HepG2 (cell line): ENCODE measurements around the gene C11orf24. TPM values are rescaled to one million over a fixed set of nuclear protein-coding genes. Genes with fewer than 3 reads are reported as not detected.

Source experiments
- DNMT1 ChIP-seq: sonication (generic); formaldehyde crosslinking; IDR thresholded peaks from 2 replicates; pipeline ENCODE4 v1.5.1; 2020; ENCODE audit warnings: mild to moderate bottlenecking, missing genetic modification reagents
- DR1 ChIP-seq: sonication (generic); formaldehyde crosslinking; IDR thresholded peaks from 2 replicates; pipeline ENCODE4 v1.8.0; 2021; ENCODE audit warnings: mild to moderate bottlenecking, missing genetic modification reagents, inconsistent platforms
- NFATC3 ChIP-seq: sonication (generic); formaldehyde crosslinking; IDR thresholded peaks from 2 replicates; pipeline ENCODE4 v1.5.1; 2020; ENCODE audit warnings: mild to moderate bottlenecking, missing genetic modification reagents
- RELA ChIP-seq: sonication (generic); formaldehyde crosslinking; IDR thresholded peaks from 2 replicates; pipeline ENCODE4 v1.4.0; 2020; ENCODE audit warnings: missing genetic modification reagents
- REXO4 ChIP-seq: sonication (generic); formaldehyde crosslinking; IDR thresholded peaks from 2 replicates; pipeline ENCODE4 v1.8.0; 2022; ENCODE audit warnings: missing genetic modification reagents, mild to moderate bottlenecking, borderline replicate concordance
- RFXAP ChIP-seq: sonication (generic); formaldehyde crosslinking; IDR thresholded peaks from 2 replicates; pipeline ENCODE4 v1.4.0; 2020; ENCODE audit warnings: missing genetic modification reagents, borderline replicate concordance
- THYN1 ChIP-seq: sonication (generic); formaldehyde crosslinking; IDR thresholded peaks from 2 replicates; pipeline ENCODE4 v1.8.1; 2023; ENCODE audit warnings: low read depth, mild to moderate bottlenecking, moderate library complexity, missing genetic modification reagents, borderline replicate concordance
- ZNF33B ChIP-seq: sonication (generic); formaldehyde crosslinking; IDR thresholded peaks from 2 replicates; pipeline ENCODE4 v1.5.1; 2020; ENCODE audit warnings: mild to moderate bottlenecking, missing genetic modification reagents
- ZNF564 ChIP-seq: sonication (generic); formaldehyde crosslinking; IDR thresholded peaks from 2 replicates; pipeline ENCODE4 v1.8.1; 2023; ENCODE audit warnings: mild to moderate bottlenecking, missing genetic modification reagents
- ZNF615 ChIP-seq: sonication (generic); formaldehyde crosslinking; IDR thresholded peaks from 2 replicates; pipeline ENCODE4 v1.5.0; 2020; ENCODE audit warnings: mild to moderate bottlenecking, missing genetic modification reagents, borderline replicate concordance
- polyA plus RNA-seq, 8 experiments: library from polyadenylated mRNA; depleted of rRNA in 3 of 8; stranded (reverse) in 7 of 8; unstranded in 1 of 8; fragments of >200 nt; fragmentation: Illumina TruSeq in 4 of 8; extraction: Trizol in 4 of 8; gene quantifications; 2 replicates each; pipeline versions ENCODE4 v1.2.1 to v1.2.3, GENCODE V29; 2011 to 2016; ENCODE audit warnings: low read depth in 4 of 8, missing spikeins in 1 of 8, mixed read lengths in 1 of 8; ENCODE audit not compliant: insufficient read depth in 1 of 8
- total RNA-seq, 5 experiments: library from RNA; depleted of rRNA; stranded (reverse); fragments of >200 nt; fragmentation: Illumina TruSeq; extraction: Trizol; gene quantifications; 2 replicates each; pipeline ENCODE4 v1.2.3, GENCODE V29; 2016; ENCODE audit warnings: low read depth in 1 of 5
- TF ChIP-seq, protein P1 (sequence below): sonication (generic); formaldehyde crosslinking; conservative IDR thresholded peaks from 2 replicates; pipeline ENCODE4 v1.8.0; 2022; ENCODE audit warnings: missing genetic modification reagents
- TF ChIP-seq, protein P2 (sequence below): sonication (generic); formaldehyde crosslinking; IDR thresholded peaks from 2 replicates; pipeline ENCODE4 v1.4.0; 2020; ENCODE audit warnings: missing genetic modification reagents
- TF ChIP-seq, protein P3 (sequence below): sonication (generic); formaldehyde crosslinking; IDR thresholded peaks from 2 replicates; pipeline ENCODE4 v1.4.0; 2020; ENCODE audit warnings: mild to moderate bottlenecking, missing genetic modification reagents

The C11orf24 gene
- total and polyA plus RNA-seq, 2 of the 13 experiments (the other 11 are each of a cell fraction or from before 2014, with no cell fraction given) = 52.9 to 55.5 TPM

DNA sequence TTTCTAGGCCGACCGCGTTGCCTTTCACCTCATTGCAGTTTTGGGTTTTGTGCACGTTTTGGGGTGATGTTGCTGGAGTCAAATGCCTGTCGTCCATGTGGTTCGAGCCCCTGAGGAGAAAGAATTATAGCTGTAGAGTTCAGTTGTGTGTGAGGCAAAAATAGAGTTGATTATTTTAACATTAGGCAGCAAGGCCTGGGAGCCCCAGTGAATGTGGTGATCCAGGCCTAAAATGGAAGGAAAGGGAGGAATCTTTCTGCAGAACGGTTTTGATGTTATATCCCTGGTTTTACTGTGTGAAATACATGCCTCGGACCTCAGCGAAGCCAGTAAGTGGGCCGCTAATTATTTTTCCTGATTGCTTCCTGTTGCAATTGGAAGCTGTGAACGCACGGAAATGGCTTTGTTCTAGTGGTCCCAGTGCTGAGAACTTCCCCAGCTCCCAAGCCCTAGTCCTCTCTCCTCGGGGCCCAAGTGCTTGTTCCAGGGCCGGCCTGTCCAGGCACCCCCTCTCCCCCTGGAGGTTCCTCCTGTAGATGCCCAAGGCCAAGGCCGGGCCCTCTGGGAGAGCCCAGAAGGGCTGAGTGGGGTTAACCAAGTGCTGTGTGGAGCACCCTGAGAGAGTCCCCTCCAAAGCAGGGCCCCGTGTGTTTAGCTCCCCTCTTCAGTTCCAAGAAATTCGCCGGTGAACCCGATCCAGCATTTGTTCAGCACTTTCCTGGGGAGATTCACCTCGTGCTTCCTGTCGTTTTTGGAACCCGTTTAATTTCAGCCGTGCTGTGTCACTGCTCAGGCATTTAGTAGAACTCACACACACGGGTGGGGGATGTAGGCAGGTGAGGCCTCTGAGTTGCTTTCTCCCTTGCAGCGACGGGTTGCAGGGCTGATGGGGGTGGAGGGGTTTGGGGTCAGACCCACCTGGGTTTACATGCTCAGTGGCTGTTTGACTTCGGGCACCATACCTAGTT, 42.7 kb upstream of the C11orf24 start (continued):
- TF ChIP-seq, protein P1, sequence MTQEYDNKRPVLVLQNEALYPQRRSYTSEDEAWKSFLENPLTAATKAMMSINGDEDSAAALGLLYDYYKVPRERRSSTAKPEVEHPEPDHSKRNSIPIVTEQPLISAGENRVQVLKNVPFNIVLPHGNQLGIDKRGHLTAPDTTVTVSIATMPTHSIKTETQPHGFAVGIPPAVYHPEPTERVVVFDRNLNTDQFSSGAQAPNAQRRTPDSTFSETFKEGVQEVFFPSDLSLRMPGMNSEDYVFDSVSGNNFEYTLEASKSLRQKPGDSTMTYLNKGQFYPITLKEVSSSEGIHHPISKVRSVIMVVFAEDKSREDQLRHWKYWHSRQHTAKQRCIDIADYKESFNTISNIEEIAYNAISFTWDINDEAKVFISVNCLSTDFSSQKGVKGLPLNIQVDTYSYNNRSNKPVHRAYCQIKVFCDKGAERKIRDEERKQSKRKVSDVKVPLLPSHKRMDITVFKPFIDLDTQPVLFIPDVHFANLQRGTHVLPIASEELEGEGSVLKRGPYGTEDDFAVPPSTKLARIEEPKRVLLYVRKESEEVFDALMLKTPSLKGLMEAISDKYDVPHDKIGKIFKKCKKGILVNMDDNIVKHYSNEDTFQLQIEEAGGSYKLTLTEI (CRISPR knock-in tag) = no peak
- TF ChIP-seq ZNF33B (CRISPR knock-in tag) = 0 out of 2 replicates have a peak, but pooled peaks have one; percentile 46
- TF ChIP-seq ZNF564 (CRISPR knock-in tag) = no peak
- TF ChIP-seq THYN1 (CRISPR knock-in tag) = no peak
- TF ChIP-seq NFATC3 (CRISPR knock-in tag) = no peak
- 0 out of 2 replicates have a peak, but pooled peaks have one; percentile 7 for TF ChIP-seq RFXAP (CRISPR knock-in tag)
- peak; percentile 57; the same call in 1 of the 2 replicates for TF ChIP-seq ZNF615 (CRISPR knock-in tag)
- 0 out of 2 replicates have a peak, but pooled peaks have one; percentile 8 for TF ChIP-seq DR1 (CRISPR knock-in tag)
- no peak for TF ChIP-seq DNMT1 (CRISPR knock-in tag)
- no peak for TF ChIP-seq REXO4
- TF ChIP-seq, protein P2, sequence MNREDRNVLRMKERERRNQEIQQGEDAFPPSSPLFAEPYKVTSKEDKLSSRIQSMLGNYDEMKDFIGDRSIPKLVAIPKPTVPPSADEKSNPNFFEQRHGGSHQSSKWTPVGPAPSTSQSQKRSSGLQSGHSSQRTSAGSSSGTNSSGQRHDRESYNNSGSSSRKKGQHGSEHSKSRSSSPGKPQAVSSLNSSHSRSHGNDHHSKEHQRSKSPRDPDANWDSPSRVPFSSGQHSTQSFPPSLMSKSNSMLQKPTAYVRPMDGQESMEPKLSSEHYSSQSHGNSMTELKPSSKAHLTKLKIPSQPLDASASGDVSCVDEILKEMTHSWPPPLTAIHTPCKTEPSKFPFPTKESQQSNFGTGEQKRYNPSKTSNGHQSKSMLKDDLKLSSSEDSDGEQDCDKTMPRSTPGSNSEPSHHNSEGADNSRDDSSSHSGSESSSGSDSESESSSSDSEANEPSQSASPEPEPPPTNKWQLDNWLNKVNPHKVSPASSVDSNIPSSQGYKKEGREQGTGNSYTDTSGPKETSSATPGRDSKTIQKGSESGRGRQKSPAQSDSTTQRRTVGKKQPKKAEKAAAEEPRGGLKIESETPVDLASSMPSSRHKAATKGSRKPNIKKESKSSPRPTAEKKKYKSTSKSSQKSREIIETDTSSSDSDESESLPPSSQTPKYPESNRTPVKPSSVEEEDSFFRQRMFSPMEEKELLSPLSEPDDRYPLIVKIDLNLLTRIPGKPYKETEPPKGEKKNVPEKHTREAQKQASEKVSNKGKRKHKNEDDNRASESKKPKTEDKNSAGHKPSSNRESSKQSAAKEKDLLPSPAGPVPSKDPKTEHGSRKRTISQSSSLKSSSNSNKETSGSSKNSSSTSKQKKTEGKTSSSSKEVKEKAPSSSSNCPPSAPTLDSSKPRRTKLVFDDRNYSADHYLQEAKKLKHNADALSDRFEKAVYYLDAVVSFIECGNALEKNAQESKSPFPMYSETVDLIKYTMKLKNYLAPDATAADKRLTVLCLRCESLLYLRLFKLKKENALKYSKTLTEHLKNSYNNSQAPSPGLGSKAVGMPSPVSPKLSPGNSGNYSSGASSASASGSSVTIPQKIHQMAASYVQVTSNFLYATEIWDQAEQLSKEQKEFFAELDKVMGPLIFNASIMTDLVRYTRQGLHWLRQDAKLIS = no peak
- peak; percentile 17; the same call in 1 of the 2 replicates for TF ChIP-seq RELA (CRISPR knock-in tag)
- TF ChIP-seq, protein P3, sequence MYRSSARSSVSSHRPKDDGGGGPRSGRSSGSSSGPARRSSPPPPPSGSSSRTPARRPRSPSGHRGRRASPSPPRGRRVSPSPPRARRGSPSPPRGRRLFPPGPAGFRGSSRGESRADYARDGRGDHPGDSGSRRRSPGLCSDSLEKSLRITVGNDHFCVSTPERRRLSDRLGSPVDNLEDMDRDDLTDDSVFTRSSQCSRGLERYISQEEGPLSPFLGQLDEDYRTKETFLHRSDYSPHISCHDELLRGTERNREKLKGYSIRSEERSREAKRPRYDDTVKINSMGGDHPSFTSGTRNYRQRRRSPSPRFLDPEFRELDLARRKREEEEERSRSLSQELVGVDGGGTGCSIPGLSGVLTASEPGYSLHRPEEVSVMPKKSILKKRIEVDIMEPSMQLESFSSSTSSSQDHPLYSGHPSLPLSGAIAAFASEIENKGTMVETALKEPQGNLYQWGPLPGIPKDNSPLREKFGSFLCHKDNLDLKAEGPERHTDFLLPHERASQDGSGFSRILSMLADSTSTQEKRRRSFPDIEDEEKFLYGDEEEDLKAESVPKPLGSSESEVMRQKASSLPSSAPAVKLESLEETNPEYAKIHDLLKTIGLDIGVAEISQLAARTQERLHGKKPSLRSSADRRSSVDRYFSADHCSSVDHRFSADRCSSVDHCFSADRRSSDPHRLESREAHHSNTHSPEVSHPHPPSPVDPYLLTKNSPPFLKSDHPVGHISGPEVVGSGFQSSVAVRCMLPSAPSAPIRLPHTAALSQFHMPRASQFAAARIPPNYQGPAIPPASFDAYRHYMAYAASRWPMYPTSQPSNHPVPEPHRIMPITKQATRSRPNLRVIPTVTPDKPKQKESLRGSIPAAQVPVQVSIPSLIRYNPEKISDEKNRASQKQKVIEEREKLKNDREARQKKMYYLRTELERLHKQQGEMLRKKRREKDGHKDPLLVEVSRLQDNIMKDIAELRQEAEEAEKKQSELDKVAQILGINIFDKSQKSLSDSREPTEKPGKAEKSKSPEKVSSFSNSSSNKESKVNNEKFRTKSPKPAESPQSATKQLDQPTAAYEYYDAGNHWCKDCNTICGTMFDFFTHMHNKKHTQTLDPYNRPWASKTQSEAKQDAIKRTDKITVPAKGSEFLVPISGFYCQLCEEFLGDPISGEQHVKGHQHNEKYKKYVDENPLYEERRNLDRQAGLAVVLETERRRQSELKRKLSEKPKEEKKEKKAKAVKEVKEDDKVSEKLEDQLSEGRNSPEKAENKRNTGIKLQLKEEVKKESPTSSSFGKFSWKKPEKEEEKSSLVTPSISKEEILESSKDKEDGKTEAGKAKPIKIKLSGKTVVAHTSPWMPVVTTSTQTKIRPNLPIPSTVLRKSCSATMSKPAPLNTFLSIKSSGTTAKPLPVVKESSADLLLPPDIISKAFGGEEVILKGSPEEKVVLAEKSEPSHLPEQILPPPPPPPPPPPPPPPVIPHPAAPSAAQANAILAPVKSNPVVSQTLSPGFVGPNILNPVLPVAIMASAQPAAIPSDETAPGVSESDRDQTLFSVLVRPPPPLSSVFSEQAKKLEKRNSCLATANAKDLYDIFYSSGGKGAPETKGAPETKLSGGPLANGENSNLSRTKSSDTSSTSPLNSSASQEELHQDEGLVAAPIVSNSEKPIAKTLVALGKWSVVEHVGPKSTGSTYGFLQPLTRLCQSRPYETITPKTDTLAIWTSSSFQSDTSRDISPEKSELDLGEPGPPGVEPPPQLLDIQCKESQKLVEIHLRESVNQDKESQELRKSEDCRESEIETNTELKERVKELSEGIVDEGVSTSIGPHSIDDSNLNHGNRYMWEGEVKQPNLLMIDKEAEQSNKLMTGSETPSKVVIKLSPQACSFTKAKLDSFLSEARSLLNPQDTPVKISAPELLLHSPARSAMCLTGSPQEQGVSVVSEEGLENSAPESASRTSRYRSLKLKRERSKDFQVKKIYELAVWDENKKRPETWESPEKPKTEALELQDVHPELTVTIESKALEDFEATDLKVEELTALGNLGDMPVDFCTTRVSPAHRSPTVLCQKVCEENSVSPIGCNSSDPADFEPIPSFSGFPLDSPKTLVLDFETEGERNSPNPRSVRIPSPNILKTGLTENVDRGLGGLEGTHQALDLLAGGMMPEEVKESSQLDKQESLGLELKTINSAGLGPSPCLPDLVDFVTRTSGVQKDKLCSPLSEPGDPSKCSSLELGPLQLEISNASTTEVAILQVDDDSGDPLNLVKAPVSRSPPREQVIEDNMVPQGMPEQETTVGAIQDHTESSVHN (CRISPR knock-in tag) = 0 out of 2 replicates have a peak, but pooled peaks have one; percentile 18
